ENCODE results near the gene CHI3L2.

CHI3L2 gene, protein sequence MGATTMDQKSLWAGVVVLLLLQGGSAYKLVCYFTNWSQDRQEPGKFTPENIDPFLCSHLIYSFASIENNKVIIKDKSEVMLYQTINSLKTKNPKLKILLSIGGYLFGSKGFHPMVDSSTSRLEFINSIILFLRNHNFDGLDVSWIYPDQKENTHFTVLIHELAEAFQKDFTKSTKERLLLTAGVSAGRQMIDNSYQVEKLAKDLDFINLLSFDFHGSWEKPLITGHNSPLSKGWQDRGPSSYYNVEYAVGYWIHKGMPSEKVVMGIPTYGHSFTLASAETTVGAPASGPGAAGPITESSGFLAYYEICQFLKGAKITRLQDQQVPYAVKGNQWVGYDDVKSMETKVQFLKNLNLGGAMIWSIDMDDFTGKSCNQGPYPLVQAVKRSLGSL

DNA sequence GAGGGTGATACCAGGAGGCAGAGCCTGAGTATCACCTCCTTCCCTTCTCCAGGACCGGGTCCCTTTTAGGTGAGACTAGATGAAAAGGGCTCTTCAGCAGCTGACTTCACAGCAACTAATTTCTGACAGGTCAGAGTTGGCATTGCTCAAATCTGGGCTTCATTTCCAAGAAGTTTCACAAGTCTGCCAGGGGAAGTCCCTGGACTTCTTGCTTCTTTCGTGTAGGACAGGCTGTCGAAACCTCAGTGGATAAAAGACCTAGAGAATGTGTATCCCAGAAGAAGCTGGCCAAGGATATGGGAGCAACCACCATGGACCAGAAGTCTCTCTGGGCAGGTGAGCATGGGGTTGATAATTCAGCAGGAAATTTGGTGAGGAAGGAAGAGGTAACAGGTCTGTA, at the start of gene CHI3L2:
TSS of gene CHI3L2 (plus strand) at position 280 of the 400 bp plus-strand sequence. CDS start at position 297, 17 bp downstream.
- ChIA-PET CTCF (no interaction called here), POLR2A (no interaction called here)
- TF ChIP-seq TARDBP (IDR thresholded peaks at IDR 0.05) (no peak), SUZ12 (IDR thresholded peaks at IDR 0.05) (no peak), FOXM1 (IDR thresholded peaks at IDR 0.05; ENCODE audit: borderline replicate concordance) (no peak)
- no peak for DNase-seq (ENCODE audit: extremely low spot score)

DNA sequence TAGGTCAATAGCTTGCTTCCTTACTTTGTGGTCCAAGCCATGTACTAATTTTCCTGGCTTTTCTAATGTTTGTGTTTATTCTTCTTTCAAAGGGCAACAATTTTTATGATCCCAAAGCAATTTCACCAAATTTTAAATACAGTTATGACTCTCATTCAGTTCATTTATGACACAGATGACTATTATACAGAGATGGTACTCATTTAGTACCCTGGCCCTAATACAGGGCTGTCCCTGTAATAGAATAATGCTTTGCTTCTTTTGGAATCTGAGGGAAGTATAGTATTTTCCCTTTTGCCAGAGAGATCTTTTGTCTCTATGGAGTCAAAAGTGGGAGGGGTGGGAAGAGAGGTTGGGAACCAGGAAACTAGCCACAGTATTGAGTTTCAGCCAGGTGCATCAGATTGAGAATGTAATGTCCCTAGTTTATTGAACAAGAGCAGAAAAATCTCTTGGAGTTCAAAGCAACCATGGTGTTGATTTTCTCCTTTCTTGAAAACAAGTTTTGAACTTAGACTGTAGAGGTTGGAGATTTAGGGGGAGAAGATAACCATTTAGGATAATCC, 47.5 kb upstream of the CHI3L2 start:
- CTCF ChIA-PET: no interaction called here
- no peak for TF ChIP-seq BHLHE40 (IDR thresholded peaks at IDR 0.05; ENCODE audit: borderline replicate concordance)
- no peak for TF ChIP-seq TARDBP (IDR thresholded peaks at IDR 0.05)
- no peak for TF ChIP-seq ZNF384 (IDR thresholded peaks at IDR 0.05)
- TF ChIP-seq ARNT (IDR thresholded peaks at IDR 0.05): no peak
- TF ChIP-seq LEF1 (IDR thresholded peaks at IDR 0.05; ENCODE audit: borderline replicate concordance): no peak
- no peak for TF ChIP-seq L3MBTL2 (conservative IDR thresholded peaks at IDR 0.05)
- no peak for TF ChIP-seq NFRKB (IDR thresholded peaks at IDR 0.05)
- TF ChIP-seq, protein P1, sequence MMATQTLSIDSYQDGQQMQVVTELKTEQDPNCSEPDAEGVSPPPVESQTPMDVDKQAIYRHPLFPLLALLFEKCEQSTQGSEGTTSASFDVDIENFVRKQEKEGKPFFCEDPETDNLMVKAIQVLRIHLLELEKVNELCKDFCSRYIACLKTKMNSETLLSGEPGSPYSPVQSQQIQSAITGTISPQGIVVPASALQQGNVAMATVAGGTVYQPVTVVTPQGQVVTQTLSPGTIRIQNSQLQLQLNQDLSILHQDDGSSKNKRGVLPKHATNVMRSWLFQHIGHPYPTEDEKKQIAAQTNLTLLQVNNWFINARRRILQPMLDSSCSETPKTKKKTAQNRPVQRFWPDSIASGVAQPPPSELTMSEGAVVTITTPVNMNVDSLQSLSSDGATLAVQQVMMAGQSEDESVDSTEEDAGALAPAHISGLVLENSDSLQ (IDR thresholded peaks at IDR 0.05): no peak
- no peak for DNase-seq (ENCODE audit: extremely low spot score)
- POLR2A ChIA-PET: no interaction called here

DNA sequence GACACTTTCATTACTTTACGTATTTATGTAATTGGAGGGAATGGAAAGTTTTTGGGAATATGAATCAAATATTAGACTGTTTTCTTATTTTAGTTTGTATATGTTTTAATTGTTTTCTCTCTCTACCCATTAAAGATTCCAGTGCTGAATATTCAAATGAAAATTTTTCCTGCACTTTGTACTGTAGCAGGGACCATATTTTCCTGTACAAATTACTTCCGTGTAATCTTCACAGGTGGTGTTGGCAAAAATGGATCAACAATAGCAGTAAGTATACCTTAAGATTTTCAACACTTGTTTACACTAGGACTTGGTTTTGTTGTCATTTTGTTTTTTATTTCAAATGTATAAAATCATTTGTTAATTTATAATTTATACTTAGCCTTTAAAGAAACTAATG, 45.5 kb upstream of the CHI3L2 start:
- ChIA-PET CTCF (no interaction called here), POLR2A (no interaction called here)
- no peak for DNase-seq (ENCODE audit: extremely low spot score)
- TF ChIP-seq ARNT (IDR thresholded peaks at IDR 0.05) (no peak), HDGF (IDR thresholded peaks at IDR 0.05; ENCODE audit: borderline replicate concordance) (no peak), BHLHE40 (IDR thresholded peaks at IDR 0.05; ENCODE audit: borderline replicate concordance) (no peak)

DNA sequence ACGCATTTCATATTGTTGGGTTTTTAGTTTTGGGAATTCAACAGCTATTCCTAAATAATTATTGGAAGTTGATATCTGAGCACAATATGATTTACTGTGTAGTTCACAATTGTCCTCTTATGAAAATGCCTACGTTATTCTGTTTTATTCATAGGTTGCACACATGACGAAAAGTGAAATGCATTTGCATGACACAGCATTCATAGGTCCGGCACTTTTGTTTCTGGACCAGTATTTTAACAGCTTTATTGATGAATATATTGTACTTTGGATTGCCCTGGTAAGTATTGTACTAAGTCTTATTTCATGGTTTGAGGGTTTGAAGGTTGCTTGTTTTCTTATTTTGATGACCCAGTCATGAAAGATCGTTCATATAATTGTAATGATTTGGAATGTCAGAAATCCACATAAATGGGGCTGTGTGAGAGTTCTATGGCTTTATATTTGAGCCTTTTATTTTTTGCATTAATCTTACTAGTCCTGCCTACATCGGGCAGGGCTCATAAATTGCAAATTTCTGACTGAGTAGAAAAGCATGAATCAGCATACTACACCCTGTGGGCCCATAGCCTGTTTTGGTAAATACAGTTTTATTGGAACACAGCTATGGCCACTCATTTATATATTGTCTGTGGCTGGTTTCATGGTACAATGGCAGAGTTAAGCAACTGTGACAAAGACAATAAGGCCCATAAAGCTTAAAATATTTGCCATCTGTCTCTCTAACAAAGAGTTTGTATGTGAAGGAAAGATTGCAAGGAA, 44.0 kb upstream of the CHI3L2 start:
- ChIA-PET CTCF (interaction anchor here (0.6 kb wide), 1 partner anchor 228 kb away, joined by 8 read pairs; no protein-coding TSS in a partner anchor), POLR2A (interaction anchor here (0.9 kb wide), 1 partner anchor 13 kb away, joined by 3 read pairs; no protein-coding TSS in a partner anchor)
- TF ChIP-seq, protein P1 (IDR thresholded peaks at IDR 0.05): no peak
- DNase-seq (ENCODE audit: extremely low spot score): no peak

DNA sequence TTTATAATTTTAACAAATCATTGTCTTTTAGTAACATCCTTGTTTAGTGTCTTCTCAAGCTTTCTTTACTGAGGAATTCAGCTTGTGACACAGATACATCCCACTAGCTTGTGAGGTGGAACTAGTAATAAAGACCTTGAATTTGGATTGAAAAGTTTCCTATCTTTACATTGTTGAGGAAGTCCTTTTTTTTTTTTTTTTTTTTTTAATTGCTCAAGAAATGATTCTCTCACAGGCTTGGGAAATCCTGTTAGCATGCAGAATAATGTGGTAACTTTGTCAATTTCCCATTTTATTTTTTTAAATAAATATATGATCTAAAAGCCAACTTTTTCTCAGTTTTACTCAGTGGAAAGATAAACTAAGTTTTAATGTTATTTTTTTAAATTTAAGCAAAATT, 42.9 kb upstream of the CHI3L2 start:
- CTCF ChIA-PET: no interaction called here
- POLR2A ChIA-PET: no interaction called here
- TF ChIP-seq LEF1 (IDR thresholded peaks at IDR 0.05; ENCODE audit: borderline replicate concordance) (no peak), SUZ12 (IDR thresholded peaks at IDR 0.05) (no peak), TARDBP (IDR thresholded peaks at IDR 0.05) (no peak), ELF4 (IDR thresholded peaks at IDR 0.05) (no peak)
- DNase-seq (ENCODE audit: extremely low spot score): no peak

DNA sequence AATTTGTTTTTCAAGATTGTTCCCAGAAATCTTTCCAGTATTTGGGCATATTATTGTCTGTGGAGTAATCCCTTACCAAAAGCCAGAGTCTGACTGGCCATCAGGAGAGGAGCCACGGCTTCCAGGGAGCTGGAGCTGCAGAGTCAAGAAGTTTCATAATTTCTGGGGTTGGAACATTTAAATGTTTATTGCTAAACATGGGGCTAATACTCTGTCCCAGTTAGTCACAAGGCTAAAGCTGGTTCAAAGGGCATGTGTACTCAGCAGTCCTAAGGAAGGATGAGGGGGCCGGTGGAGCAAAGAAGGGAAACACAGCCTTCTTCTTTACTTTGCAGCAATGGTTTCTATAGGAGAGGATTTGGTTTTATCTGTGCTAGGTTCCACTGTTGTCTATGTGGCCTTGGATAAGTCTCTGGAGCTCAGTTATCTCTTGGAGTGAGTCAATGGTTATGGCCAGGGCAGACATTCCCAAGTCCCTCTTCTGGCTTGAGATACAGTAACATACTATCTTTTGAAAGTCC, 36.5 kb upstream of the CHI3L2 start:
- TF ChIP-seq FOXA1 (IDR thresholded peaks at IDR 0.05): no peak
- no peak for TF ChIP-seq L3MBTL2 (conservative IDR thresholded peaks at IDR 0.05)
- TF ChIP-seq FOXK2 (IDR thresholded peaks at IDR 0.05): no peak
- TF ChIP-seq, protein P1 (IDR thresholded peaks at IDR 0.05): no peak
- no peak for TF ChIP-seq SP1 (IDR thresholded peaks at IDR 0.05)
- TF ChIP-seq FOXM1 (IDR thresholded peaks at IDR 0.05; ENCODE audit: borderline replicate concordance): no peak
- no peak for TF ChIP-seq NFRKB (IDR thresholded peaks at IDR 0.05)
- no peak for TF ChIP-seq TARDBP (IDR thresholded peaks at IDR 0.05)
- TF ChIP-seq ARNT (IDR thresholded peaks at IDR 0.05): no peak
- no peak for TF ChIP-seq SUZ12 (IDR thresholded peaks at IDR 0.05)
- no peak for TF ChIP-seq LEF1 (IDR thresholded peaks at IDR 0.05; ENCODE audit: borderline replicate concordance)
- TF ChIP-seq ZNF384 (IDR thresholded peaks at IDR 0.05): no peak
- TF ChIP-seq ELF4 (IDR thresholded peaks at IDR 0.05): no peak
- TF ChIP-seq BHLHE40 (IDR thresholded peaks at IDR 0.05; ENCODE audit: borderline replicate concordance): no peak
- TF ChIP-seq HDGF (IDR thresholded peaks at IDR 0.05; ENCODE audit: borderline replicate concordance): no peak
- no peak for TF ChIP-seq CTBP1 (IDR thresholded peaks at IDR 0.05; ENCODE audit: borderline replicate concordance)
- ChIA-PET POLR2A (interaction anchor here (1.2 kb wide), 1 partner anchor 11 kb away, joined by 3 read pairs; no protein-coding TSS in a partner anchor), CTCF (no interaction called here)
- no peak for DNase-seq (ENCODE audit: extremely low spot score)
